Esophagus squamous epithelium (tissue), 4 donors: ENCODE data around the gene RMND5B.

Experiments
- CTCF ChIP-seq, 6 experiments: fragments of 450-650 bp in 4 of 6; fragments of 200-600 bp in 2 of 6; sonication (generic) in 2 of 6; IDR thresholded peaks; one replicate each; pipeline ENCODE4 v1.5.1; 2016 to 2019; ENCODE audit warnings: antibody characterized with exemption in 6 of 6, mild to moderate bottlenecking in 4 of 6, moderate library complexity in 4 of 6
- POLR2A ChIP-seq, 4 donors: fragments of 450-650 bp; IDR thresholded peaks; one replicate each; pipeline ENCODE4 v1.6.1; 2017; ENCODE audit warnings: antibody characterized with exemption in 4 of 4, mild to moderate bottlenecking in 4 of 4, moderate library complexity in 3 of 4

- no peak for TF ChIP-seq CTCF (IDR thresholded peaks at IDR 0.05)
- no peak for TF ChIP-seq POLR2A (IDR thresholded peaks at IDR 0.05)
Observed at GRCh38 chr5:178165581-178165980, 34.8 kb downstream of the RMND5B start.
